GM12892 (cell line): Measurements from ENCODE around the gene C12orf75.

Experiments
- POLR2A ChIP-seq: IDR thresholded peaks from 2 replicates; pipeline ENCODE4 v1.6.1; 2011; ENCODE audit warnings: low read depth, low read length, control low read depth
- POLR2AphosphoS5 ChIP-seq: IDR thresholded peaks from 2 replicates; pipeline ENCODE4 v1.6.1; 2011; ENCODE audit warnings: low read depth, low read length, control low read depth
- TAF1 ChIP-seq: IDR thresholded peaks from 2 replicates; pipeline ENCODE4 v1.6.1; 2011; ENCODE audit warnings: low read depth, mild to moderate bottlenecking, control low read depth, low read length, borderline replicate concordance

DNA sequence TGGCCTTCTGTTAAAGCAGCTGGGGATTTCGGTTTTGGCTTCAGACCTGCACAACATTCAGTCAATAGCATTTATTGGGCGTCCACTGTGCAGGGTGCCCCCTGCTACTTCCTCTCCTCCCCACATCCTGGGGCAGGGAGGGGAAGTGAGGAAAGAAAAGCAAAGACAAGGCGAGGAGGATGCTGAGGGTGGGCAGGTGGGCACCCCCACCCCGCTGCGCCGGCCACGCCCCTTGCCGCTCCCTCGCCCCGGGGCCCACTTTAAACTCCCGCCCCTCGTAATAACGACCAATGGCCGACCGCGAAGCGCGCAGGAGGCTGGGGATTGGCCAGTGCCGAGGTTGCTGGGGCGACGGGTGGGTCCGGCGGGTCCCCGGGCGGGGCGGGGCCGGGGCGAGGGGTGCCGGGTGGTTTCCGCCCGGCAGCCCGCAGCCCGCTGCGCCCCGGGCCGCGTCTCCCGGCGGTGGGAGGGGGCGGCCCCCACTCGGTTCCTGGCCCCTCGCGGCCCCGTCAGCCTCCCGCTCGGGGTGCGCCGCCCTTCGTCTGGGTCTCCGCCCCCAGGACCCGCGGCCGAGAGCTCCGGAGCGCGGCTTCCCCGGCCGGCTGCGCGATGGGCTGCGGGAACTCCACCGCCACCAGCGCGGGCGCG is at the start of gene C12orf75:
- TF ChIP-seq POLR2A (peak; percentile 50; the same call in 1 of the 2 replicates), TAF1 (no peak), POLR2AphosphoS5 (no peak)
